NOMO-1 (cell line): ENCODE results near the gene PPFIA1.
"Not testable (repeated sequence)": the region's sequence is repeated elsewhere in the genome, so short reads cannot be mapped to it uniquely, and the experiment has no call there.

ENCODE experiments used
- DNase-seq, 2 experiments: peaks; one replicate each; lab custom pipeline; 2025; ENCODE audit not compliant: unreplicated experiment in 2 of 2; lab: John Stamatoyannopoulos, UW

PPFIA1 gene

GRCh38 chr11:70292863-70293262, 22.4 kb downstream of the PPFIA1 start:
- DNase-seq: no peak

GRCh38 chr11:70295166-70295565, 24.7 kb downstream of the PPFIA1 start:
- DNase-seq: not testable (repeated sequence)

- no peak for DNase-seq
Observed at GRCh38 chr11:70296681-70297080, 26.2 kb downstream of the PPFIA1 start.

- DNase-seq: no peak
Observed at GRCh38 chr11:70297341-70297740, 26.9 kb downstream of the PPFIA1 start.

GRCh38 chr11:70298243-70298915, 27.9 kb downstream of the PPFIA1 start:
- no peak for DNase-seq

GRCh38 chr11:70299636-70300035, 29.1 kb downstream of the PPFIA1 start:
- no peak for DNase-seq

- DNase-seq: no peak
Observed at GRCh38 chr11:70301191-70301590, 30.7 kb downstream of the PPFIA1 start.

- no peak for DNase-seq
Observed at GRCh38 chr11:70301721-70302418, 31.4 kb downstream of the PPFIA1 start.

GRCh38 chr11:70302419-70302752, 31.9 kb downstream of the PPFIA1 start:
- DNase-seq: no peak

GRCh38 chr11:70303070-70303469, 32.6 kb downstream of the PPFIA1 start:
- DNase-seq: no peak

- DNase-seq: no peak
Observed at GRCh38 chr11:70304208-70304603, 33.7 kb downstream of the PPFIA1 start.

GRCh38 chr11:70305501-70305900, 35.0 kb downstream of the PPFIA1 start:
- DNase-seq: no peak

- DNase-seq: no peak
Observed at GRCh38 chr11:70306586-70307033, 36.1 kb downstream of the PPFIA1 start.

GRCh38 chr11:70307176-70307575, 36.7 kb downstream of the PPFIA1 start:
- DNase-seq: no peak

GRCh38 chr11:70311616-70312015, 41.1 kb downstream of the PPFIA1 start:
- DNase-seq: no peak

GRCh38 chr11:70312401-70313357, 42.2 kb downstream of the PPFIA1 start:
- DNase-seq: no peak

GRCh38 chr11:70313945-70314344, 43.5 kb downstream of the PPFIA1 start:
- peak in 1 of 2 experiments; percentile 10 for DNase-seq

GRCh38 chr11:70314730-70315129, 44.2 kb downstream of the PPFIA1 start:
- peak; percentile 61 to 62 for DNase-seq

GRCh38 chr11:70315716-70316115, 45.2 kb downstream of the PPFIA1 start:
- DNase-seq: peak; percentile 65 to 72

- DNase-seq: peak in 1 of 2 experiments; percentile 31
Observed at GRCh38 chr11:70317581-70318305, 47.3 kb downstream of the PPFIA1 start.
